GM18508 (cell line): ENCODE measurements around the gene ANKLE2.
"Not testable (repeated sequence)": the region's sequence is repeated elsewhere in the genome, so short reads cannot be mapped to it uniquely, and the experiment has no call there.

ENCODE experiments used
- ATAC-seq: cut with Tn5 transposase; IDR thresholded peaks from one replicate; pipeline ENCODE4 v1.9.1; 2021; ENCODE audit warnings: moderate number of reproducible peaks; ENCODE audit not compliant: insufficient read depth, unreplicated experiment

ANKLE2 gene

DNA sequence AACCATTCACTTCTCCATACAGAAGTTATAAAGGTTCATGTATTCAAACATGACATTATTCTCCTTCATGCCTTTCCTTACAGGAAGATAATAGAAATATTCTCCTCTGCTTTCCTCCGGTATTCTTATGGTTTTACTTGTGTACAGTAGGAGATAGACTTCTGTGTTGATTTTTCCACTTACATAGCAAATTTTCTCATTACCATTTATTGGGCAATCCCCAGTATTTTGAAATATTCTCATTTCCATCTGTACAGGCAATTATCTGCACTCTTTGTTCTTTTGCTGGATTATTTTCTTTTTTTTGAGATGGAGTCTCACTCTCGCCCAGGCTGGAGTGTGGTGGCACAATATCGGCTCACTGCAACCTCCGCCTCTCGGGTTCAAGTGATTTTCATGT, 63.3 kb downstream of the ANKLE2 start:
- no peak for ATAC-seq

- ATAC-seq, result no peak
Observed at GRCh38 chr12:132695431-132695830, 66.2 kb downstream of the ANKLE2 start.

DNA sequence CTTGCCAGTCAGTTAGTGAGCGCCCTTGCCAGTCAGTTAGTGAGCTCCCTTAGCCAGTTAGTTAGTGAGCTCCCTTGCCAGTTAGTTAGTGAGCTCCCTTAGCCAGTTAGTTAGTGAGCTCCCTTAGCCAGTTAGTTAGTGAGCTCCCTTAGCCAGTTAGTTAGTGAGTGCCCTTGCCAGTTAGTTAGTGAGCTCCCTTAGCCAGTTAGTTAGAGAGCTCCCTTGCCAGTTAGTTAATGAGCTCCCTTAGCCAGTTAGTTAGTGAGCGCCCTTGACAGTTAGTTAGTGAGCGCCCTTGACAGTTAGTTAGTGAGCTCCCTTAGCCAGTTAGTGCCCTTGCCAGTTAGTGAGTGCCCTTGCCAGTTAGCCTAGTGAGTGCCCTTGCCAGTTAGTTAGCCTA, 66.7 kb downstream of the ANKLE2 start:
- ATAC-seq, result not testable (repeated sequence)

DNA sequence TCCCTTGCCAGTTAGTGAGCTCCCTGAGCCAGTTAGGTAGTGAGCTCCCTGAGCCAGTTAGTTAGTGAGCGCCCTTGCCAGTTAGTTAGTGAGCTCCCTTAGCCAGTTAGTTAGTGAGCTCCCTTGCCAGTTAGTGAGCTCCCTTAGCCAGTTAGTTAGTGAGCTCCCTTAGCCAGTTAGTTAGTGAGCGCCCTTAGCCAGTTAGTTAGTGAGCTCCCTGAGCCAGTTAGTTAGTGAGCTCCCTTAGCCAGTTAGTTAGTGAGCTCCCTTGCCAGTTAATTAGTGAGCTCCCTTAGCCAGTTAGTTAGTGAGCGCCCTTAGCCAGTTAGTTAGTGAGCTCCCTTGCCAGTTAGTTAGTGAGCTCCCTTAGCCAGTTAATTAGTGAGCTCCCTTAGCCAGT, 69.6 kb downstream of the ANKLE2 start:
- not testable (repeated sequence) for ATAC-seq

GRCh38 chr12:132690112-132690511, 71.5 kb downstream of the ANKLE2 start:
- ATAC-seq, result no peak

GRCh38 chr12:132689227-132689626, 72.4 kb downstream of the ANKLE2 start:
- no peak for ATAC-seq

DNA sequence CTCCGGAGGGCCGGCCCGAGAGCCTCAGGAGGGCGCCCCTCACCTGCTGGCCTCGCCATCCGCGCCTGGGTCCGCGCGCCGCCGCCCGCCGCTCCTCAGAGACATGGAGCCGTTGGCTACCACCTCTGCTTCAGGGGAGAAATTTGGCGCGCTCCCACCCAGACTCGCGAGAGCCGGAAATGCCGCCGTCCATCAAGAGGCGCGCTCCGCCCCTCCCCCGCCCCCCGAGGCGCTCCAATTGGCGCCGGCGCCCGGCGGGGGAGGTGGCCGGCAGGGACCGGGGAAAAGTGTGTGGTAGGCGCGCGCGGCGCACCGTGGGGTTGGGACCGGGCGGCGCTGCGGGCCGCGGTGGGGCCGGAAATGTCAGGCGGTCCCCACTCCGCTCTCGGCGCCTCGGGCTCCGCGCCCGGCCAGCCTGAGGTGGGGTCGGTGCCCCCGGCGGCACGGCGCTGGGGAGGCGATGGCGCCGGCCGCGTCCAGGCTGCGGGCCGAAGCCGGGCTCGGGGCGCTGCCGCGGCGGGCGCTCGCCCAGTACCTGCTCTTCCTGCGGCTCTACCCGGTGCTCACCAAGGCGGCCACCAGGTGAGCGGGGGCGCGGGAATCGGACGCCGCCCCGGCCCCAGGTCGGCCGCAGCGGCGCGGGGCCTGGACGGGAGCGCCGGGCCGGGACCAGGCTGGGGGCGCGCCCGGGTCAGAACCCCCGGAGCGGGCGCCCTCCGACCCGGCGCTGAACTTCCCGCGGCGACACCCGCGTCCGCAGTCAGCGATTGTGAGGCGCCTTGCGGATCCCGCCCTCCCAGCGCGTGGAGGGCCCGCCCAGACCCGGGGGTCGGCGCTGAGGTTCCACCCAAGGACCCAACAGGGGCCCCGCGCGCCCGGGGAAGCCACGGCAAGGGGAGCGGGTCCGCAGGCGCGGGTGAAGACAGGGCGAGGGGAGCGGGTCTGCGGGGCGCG, 74.1 kb downstream of the ANKLE2 start, which contains the start of the genes POLE and PXMP2:
TSS of gene POLE (minus strand) at position 132 of the 954 bp plus-strand sequence. CDS start at position 105, 27 bp downstream.
TSS of gene PXMP2 (plus strand) at position 377 of the 954 bp plus-strand sequence. CDS start at position 461, 84 bp downstream.
- ATAC-seq, result peak; percentile 78

DNA sequence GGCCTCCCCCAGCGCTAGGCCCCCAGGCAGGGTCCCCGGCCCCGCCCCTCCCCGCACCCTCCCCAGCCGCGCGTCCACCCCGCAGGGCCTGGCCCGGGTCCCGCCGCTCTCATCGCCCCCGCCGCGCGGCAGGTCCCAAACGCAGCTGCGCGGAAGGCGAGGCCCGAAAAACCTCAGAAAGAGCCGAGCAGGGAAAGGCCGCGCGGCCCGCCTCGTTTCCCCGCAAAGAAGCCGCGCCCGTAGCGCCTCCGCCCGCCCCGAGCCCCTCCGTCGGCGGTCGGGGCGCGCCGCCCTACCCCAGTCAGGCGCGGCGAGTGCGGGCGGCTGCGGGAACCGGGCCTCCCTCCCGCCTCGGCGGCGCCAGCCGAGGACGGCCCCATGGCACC, 74.8 kb downstream of the ANKLE2 start:
- ATAC-seq, result no peak

- no peak for ATAC-seq
Observed at GRCh38 chr12:132685400-132685799, 76.2 kb downstream of the ANKLE2 start.

DNA sequence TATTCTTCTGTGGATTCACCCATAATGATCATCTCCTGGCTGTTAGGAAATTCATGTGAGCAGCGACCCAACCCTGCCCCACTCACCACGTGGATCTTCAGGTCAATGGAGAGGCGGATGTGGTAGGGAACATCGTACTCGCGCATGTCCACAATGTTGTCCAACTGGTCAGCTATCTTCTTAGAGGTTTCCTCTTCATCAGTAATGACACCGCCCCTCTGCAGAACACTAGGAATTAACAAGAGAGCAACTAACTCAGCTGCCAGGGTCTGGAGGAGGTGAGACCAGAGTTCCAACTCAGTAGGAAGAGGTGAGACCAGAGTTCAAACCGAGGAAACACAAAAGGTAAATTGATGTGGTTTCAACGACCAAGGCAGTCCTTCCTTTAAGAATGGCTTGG, 84.1 kb downstream of the ANKLE2 start:
- ATAC-seq, result no peak

GRCh38 chr12:132675757-132676432, 85.7 kb downstream of the ANKLE2 start:
- ATAC-seq, result no peak
